ENCODE results near the gene ITPR1.

- TF ChIP-seq CTCF (IDR thresholded peaks at IDR 0.05; ENCODE audit: poor library complexity, severe bottlenecking): no peak
- no peak for TF ChIP-seq POLR2AphosphoS5 (IDR thresholded peaks at IDR 0.05)
- TF ChIP-seq EP300 (conservative IDR thresholded peaks at IDR 0.05; ENCODE audit: poor library complexity, severe bottlenecking): no peak
- no peak for TF ChIP-seq EZH2 (IDR thresholded peaks at IDR 0.05; ENCODE audit: borderline replicate concordance, insufficient read depth, low read length, poor library complexity, severe bottlenecking)
- TF ChIP-seq TAF1 (IDR thresholded peaks at IDR 0.05; ENCODE audit: low read depth): no peak
- no peak for TF ChIP-seq RAD21 (conservative IDR thresholded peaks at IDR 0.05)
Observed at GRCh38 chr3:4800595-4800994, 307.4 kb downstream of the ITPR1 start.

All from neural cell (in vitro differentiated cells).